GM12873 (cell line): ENCODE measurements around the gene BDH1.

Source experiments
- TF ChIP-seq, protein P1 (sequence below): IDR thresholded peaks from 2 replicates; pipeline ENCODE4 v1.5.1; 2012; ENCODE audit warnings: low read depth, mild to moderate bottlenecking, moderate library complexity, low read length, control low read depth; ENCODE audit not compliant: insufficient read depth; ENCODE audit errors: missing control alignments

Gene BDH1

DNA sequence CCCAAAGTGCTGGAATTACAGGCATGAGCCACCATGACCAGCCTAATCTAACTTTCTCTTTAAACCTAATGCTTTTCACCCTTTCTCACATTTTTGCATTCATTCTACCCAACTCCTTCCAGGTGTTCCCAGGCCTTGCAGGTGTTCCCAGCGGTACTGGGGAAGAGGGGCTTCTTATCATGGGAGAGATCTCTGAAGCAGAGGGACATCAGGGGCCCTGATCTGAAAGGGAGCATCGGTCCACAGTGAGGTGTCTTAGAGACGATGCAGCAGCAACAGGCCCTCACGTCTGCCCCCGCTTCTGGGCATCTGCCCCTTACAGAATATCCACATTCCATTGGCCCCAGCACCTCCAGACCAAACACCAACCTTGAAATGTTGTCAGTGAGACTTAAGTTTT lies 29.0 kb upstream of the BDH1 start:
- TF ChIP-seq, protein P1, sequence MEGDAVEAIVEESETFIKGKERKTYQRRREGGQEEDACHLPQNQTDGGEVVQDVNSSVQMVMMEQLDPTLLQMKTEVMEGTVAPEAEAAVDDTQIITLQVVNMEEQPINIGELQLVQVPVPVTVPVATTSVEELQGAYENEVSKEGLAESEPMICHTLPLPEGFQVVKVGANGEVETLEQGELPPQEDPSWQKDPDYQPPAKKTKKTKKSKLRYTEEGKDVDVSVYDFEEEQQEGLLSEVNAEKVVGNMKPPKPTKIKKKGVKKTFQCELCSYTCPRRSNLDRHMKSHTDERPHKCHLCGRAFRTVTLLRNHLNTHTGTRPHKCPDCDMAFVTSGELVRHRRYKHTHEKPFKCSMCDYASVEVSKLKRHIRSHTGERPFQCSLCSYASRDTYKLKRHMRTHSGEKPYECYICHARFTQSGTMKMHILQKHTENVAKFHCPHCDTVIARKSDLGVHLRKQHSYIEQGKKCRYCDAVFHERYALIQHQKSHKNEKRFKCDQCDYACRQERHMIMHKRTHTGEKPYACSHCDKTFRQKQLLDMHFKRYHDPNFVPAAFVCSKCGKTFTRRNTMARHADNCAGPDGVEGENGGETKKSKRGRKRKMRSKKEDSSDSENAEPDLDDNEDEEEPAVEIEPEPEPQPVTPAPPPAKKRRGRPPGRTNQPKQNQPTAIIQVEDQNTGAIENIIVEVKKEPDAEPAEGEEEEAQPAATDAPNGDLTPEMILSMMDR: no peak

DNA sequence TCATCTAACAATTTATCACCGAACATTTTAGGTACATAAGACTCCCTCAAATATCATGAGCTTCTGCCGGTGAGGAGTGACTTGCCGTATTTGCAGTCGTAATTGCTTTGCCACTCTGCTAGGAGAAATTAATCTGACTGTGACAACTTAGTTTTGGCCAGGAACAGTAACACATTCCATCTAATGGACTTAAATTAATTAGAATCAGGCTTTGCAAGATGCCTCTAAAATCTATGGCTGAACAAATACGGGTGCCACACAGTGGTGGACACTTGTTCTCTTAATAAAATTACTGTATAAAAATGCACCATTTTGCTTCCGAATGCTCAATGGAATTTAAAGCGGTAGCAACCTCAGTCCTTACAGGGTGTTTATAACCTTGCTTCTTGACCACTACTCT lies 27.6 kb upstream of the BDH1 start:
- TF ChIP-seq, protein P1: no peak

DNA sequence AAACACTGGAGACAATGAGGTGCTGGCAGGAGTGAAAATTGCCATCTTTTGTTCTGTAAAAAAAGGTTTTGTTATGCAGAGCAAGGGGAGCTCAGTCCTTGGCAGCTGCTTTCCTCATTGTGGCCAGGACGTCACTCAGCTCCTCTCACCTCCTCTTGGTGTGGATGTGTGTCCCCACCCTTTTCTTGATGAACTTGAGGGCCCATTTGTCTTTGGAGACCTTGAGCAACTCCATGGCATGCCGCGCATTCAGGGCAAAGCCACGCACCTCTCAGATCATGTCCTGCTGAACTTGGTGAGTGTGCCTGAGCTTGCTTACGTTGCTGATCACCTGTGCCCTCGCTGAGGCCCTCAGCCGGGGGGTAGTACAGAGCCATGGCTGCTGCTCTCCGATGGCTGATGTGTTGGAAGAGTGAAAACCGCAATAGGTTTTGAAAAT lies 24.5 kb upstream of the BDH1 start:
- TF ChIP-seq, protein P1: no peak

DNA sequence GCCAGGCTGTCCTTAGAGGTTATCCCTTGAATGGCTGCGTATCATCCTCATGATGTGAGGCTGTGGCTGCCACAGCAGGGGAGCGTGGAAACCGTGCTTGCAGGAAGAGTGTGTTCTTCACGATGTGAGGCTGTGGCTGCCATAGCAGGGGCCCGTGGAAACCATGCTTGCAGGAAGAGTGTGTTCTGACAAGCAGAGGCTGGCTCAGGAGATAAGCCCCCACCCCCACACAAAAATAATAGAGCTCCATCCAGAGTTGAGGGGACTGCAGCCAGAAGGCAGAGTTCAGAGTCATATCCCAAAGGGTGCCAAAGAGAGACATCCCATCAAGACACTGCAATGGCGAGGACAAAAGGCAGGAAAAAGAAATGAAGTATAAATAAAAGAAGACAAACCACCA lies 22.6 kb upstream of the BDH1 start:
- TF ChIP-seq, protein P1: no peak

DNA sequence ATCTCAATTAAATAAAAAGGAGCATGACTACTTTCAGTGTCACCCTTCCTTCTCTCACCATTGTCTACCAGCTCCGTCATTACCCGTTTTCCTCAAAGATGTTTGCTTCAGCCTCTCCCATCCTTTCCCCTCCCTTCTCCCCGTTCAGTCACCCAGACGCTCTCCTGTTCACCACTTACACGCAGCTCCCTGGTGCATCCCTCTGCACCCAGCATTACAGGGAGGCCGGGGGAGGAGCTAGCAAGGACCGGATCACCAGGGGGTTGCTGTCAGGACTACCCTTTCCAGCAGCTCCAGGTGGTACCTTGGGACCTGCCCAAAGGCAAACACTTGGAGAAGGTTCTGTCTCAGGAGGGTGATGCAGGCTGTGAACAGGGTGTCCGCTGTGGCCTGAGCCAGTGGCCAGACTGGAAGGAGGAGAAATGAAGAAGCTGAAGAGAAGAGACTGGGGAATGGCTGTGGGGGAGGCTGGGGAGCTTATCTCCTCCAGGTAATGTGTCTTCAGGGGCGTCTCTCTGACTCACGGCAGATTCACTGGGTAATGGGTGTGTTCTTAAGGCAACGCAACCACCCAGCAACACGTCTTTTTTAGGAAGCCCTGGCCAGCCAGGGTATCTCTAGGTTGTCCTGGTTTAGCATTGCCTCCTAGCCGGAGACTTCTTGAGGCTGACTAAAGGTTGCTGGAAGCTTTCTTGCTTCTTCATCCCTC lies 21.8 kb upstream of the BDH1 start:
- TF ChIP-seq, protein P1: no peak

DNA sequence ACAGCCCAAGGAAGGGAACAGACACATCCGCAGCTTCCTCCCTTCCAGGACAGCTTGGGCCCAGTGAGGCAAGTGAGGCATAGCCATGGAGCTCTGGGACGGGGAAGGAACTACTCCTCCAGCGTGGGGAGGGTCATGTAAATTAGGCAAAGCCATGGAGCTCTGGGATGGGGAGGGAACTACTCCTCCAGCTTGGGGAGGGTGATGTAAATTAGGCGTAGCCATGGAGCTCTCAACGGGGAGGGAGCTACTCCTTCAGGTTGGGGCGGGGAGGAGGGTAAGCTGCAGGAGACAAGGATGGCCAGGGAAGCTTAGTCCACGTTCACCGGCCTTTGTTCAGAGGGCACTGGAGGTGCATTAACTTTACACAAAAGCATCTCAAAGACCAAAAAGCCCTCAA lies 21.1 kb upstream of the BDH1 start:
- TF ChIP-seq, protein P1: no peak

DNA sequence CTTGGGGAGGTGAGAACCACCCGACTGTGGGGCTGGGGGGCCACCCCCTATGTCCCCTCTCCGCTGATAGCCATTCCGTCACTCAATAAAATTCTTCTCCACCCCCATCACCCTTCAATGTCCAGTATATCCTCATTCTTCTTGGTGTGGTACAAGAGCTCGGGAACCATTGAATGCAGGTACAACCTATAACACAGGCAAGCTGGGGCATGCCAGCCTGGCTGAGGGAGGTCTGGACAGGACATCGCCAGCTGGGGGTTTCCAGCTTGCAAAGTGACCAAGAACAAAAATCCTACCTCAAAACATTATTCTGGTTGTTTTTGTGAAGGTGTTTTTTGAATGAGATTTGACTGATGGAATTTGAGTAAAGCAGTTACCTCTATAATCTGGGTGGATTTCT lies 19.6 kb upstream of the BDH1 start:
- TF ChIP-seq, protein P1: no peak
